Measurements from ENCODE around the gene FANCG. TPM values are rescaled to one million over a fixed set of nuclear protein-coding genes. Genes with fewer than 3 reads are reported as not detected.

FANCG gene
- 10 to 100 TPM; 11.6 to 23.4 (median 18.8) TPM for total RNA-seq

DNA sequence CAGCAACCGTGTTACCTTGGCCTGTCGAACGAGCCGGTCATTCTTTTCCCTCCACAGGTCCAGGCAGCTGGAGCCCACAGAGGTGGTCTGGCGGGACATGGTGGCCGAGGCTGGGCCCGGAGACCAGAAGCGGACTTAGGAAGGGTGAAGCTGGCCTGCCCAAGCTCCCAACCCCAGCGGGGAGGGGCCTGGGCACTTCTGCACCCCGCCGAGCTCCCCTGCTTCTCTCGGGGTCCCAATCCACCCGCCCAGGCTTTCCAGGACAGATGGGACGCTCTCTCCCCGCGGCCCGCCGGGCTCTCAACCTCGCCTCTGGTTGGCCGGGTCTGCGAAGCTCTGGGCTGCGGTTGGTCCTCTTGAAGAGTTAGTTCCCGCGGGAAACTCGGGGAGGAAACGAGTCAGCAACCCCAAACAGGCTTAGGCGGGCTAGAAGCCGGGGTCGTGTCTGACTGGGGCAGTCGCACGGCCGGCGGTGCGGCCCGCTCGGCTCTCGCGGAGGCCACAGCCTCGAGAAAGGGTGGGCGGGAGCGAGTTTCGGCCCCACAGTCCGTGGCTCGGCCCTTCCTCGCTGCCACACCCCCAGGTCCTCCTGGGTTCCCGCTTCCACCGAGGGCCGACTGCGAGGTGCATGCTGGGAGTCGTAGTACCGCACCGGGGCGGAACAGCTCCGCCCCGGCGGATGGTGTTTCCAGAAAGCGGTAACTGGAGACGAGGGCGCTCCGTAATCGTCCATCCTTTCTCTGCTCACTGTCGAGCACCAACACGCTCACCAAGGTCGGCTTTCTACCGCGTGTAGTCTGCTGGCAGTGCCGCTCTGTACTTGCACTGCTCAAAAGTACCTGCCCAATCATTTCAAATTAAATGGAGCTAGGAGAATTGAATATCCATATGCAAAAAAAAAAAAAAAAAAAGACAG, at the start of gene FANCG:
FANCG (minus strand) TSS at position 517 of the 916 bp plus-strand sequence; CDS start at position 99, 418 bp downstream.
- intact Hi-C loops (cut with DNase I), result loop anchor here (10.0 kb wide), 1 partner anchor 85 kb away; no protein-coding TSS in a partner anchor
- Histone ChIP-seq H3K4me1 (peaks cover 14 to 25% (median 16%) of the 10 kb centered on the region in 3 donors), H3K36me3 (peaks cover 0 to 26% (median 0%) of the 10 kb centered on the region in 3 donors), H3K27ac (peak within 1 kb of the TSS; percentile 78 to 94 (median 90)), H3K9me3 (no peaks in the 10 kb centered on the region), H3K4me3 (peak within 1 kb of the TSS; percentile 64 to 87 (median 74)), H3K27me3 (no peaks in the 10 kb centered on the region)
- 1% methylated on average over 22 of the region's 67 CpGs; no CpG with 5 or more reads in 1 of the 2 donors for WGBS, 2 donors
- TF ChIP-seq, protein P1, sequence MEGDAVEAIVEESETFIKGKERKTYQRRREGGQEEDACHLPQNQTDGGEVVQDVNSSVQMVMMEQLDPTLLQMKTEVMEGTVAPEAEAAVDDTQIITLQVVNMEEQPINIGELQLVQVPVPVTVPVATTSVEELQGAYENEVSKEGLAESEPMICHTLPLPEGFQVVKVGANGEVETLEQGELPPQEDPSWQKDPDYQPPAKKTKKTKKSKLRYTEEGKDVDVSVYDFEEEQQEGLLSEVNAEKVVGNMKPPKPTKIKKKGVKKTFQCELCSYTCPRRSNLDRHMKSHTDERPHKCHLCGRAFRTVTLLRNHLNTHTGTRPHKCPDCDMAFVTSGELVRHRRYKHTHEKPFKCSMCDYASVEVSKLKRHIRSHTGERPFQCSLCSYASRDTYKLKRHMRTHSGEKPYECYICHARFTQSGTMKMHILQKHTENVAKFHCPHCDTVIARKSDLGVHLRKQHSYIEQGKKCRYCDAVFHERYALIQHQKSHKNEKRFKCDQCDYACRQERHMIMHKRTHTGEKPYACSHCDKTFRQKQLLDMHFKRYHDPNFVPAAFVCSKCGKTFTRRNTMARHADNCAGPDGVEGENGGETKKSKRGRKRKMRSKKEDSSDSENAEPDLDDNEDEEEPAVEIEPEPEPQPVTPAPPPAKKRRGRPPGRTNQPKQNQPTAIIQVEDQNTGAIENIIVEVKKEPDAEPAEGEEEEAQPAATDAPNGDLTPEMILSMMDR (IDR thresholded peaks at IDR 0.05), result peak in 1 of 6 experiments; percentile 32
- TF ChIP-seq POLR2A (IDR thresholded peaks at IDR 0.05), result peak in 1 of 4 donors; percentile 48
- peak; percentile 62 for DNase-seq

DNA sequence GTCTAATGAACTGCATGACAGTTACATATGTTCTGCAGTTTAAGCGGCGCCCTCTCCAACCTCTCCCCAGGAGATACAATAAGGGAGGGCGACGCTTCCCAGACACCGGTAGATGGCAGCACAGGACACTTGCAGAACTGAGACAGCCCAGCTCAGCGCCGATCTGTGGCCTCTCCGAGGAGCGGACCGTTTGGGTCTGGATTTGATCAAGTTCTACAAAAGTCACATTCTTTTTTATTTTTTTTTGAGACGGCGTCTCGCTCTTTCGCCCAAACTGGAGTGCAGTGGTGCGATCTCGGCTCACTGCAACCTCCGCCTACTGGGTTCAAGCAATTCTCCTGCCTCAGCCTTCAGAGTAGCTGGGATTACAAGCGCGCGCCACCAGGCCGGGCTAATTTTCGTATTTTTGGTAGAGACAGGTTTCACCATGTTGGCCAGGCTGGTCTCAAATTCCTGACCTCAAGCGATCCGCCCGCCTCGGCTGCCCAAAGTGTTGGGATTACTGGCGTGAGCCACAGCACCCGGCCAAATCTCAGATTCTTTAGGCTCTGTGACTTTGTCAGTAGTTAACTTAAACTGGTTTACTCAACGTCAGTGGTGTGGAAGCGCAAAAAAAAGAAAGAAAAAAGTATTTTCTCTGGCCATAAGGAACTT, 37.3 kb upstream of the FANCG start:
- Histone ChIP-seq H3K4me1 (peaks cover 31 to 48% (median 35%) of the 10 kb centered on the region in 3 donors), H3K4me3 (peak overlapping the region; percentile 8 to 80 (median 63)), H3K9me3 (no peaks in the 10 kb centered on the region), H3K27me3 (no peaks in the 10 kb centered on the region), H3K27ac (peak overlapping the region; percentile 87 to 97 (median 94)), H3K36me3 (no peaks in the 10 kb centered on the region)
- intact Hi-C loops (cut with DNase I), result no loop called here
- TF ChIP-seq, protein P1 (IDR thresholded peaks at IDR 0.05), result peak; percentile 90 to 97 (median 93)
- no peak for TF ChIP-seq POLR2A (IDR thresholded peaks at IDR 0.05)
- peak; percentile 76 for DNase-seq
- WGBS, 2 donors, result 8 to 21% methylated on average over 27 to 30 of the region's 30 CpGs

DNA sequence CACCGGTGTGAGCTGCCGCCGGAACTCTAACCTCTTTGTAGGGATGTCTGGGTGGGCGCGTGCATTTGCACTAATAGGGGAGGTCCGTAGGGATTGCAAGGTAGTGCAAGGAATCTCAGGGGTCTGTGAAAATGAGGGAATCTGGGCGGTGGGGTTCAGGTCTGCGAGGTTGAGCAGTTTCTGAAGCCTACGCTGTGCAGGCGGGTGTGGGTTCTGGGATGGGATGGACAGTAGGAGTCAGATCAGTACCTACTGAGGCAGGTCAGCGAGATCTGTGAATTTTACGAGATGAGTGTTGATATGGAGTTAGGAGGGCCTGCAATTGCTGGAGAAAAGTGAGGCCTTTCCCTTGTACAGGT, 36.8 kb upstream of the FANCG start:
- Histone ChIP-seq H3K27me3 (no peaks in the 10 kb centered on the region), H3K4me1 (peaks cover 35 to 53% (median 39%) of the 10 kb centered on the region in 3 donors), H3K27ac (peak overlapping the region; percentile 87 to 97 (median 94)), H3K4me3 (peak overlapping the region; percentile 46 to 80 (median 63)), H3K36me3 (no peaks in the 10 kb centered on the region), H3K9me3 (no peaks in the 10 kb centered on the region)
- no peak for DNase-seq
- WGBS, 2 donors, result 0% methylated on average over 7 to 9 of the region's 12 CpGs
- intact Hi-C loops (cut with DNase I), result no loop called here
- TF ChIP-seq, protein P1 (IDR thresholded peaks at IDR 0.05), result no peak
- TF ChIP-seq POLR2A (IDR thresholded peaks at IDR 0.05), result no peak

DNA sequence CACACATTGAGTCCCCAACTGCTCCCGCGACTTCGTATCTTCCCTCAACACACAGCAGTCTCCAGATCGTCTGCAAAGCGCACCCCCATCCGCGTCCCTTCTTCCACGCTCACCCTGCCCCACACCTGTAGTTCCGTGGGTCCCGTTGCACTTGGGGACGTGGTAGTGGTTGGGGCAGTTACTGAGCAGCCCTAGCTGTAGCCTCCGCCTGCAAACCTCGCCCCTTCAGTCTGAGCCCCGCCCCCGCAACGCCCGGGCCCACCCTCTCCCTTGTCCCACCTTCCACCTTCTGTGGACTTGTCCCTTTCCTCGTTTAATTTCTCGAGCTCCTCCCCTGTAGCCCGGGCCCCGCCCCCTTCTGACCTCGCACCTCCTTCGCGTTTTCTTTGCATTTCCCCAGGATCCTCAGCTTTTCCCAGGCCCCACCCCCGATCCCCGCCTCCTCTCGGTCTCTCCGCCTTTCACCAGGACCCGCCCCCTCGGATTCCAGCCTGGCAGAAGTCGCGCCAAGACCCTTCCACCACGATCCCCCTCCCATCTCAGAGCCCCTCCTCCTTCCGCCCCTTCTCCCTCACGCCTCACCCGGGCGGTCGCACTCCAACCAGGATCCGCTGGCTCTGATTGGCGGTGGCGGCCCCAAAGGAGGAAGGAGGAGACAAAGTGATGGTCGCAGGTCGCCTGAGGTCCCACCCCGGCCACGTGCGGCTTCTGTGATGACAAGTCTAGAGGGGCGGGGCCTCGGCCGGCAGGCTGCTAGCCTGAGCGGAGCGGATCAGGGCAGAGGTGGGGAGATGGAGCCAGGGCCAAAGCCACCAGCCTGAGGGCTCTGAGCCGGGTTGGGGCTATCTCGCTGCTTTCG, 36.2 kb upstream of the FANCG start, which contains the start of gene ATOSB:
ATOSB (minus strand) TSS at position 183 of the 859 bp plus-strand sequence. CDS start 7,588 bp downstream, outside the sequence.
- peaks cover 39 to 55% (median 41%) of the 10 kb centered on the region in 3 donors for H3K4me1 ChIP-seq
- peak; percentile 93 for DNase-seq
- peak within 1 kb of the TSS; percentile 46 to 80 (median 63) for H3K4me3 ChIP-seq
- no peaks in the 10 kb centered on the region for H3K27me3 ChIP-seq
- peak within 1 kb of the TSS; percentile 87 to 97 (median 94) for H3K27ac ChIP-seq
- WGBS, 2 donors, result 0% methylated on average over 31 to 32 of the region's 54 CpGs
- intact Hi-C loops (cut with DNase I), result no loop called here
- H3K9me3 ChIP-seq, result no peaks in the 10 kb centered on the region
- no peaks in the 10 kb centered on the region for H3K36me3 ChIP-seq
- TF ChIP-seq, protein P1 (IDR thresholded peaks at IDR 0.05), result no peak
- peak in 3 of 4 donors; percentile 30 to 74 (median 63) for TF ChIP-seq POLR2A (IDR thresholded peaks at IDR 0.05)

All from esophagus squamous epithelium (tissue), 5 donors.